ENCODE results near the gene MDM4.

DNA sequence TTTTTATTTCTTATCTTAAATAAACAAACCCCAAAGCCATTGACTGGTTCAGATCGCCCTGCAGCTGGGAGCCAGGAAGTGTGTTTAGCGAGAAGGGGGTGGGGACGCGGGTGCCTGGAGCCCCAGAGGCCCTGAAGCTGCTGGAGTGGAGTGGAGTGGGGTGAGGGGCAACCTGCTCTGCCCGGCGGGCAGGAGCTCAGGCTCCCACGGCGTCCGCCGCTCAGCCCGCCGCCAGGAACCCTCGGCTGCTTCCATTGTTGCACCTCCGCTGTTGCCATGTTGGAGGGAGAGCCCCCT is 22.3 kb upstream of the MDM4 start:
- TF ChIP-seq POLR2A (IDR thresholded peaks at IDR 0.05), result peak in 1 of 2 donors; percentile 18
- TF ChIP-seq, protein P1, sequence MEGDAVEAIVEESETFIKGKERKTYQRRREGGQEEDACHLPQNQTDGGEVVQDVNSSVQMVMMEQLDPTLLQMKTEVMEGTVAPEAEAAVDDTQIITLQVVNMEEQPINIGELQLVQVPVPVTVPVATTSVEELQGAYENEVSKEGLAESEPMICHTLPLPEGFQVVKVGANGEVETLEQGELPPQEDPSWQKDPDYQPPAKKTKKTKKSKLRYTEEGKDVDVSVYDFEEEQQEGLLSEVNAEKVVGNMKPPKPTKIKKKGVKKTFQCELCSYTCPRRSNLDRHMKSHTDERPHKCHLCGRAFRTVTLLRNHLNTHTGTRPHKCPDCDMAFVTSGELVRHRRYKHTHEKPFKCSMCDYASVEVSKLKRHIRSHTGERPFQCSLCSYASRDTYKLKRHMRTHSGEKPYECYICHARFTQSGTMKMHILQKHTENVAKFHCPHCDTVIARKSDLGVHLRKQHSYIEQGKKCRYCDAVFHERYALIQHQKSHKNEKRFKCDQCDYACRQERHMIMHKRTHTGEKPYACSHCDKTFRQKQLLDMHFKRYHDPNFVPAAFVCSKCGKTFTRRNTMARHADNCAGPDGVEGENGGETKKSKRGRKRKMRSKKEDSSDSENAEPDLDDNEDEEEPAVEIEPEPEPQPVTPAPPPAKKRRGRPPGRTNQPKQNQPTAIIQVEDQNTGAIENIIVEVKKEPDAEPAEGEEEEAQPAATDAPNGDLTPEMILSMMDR (IDR thresholded peaks at IDR 0.05), result no peak
